Activated naive CD4-positive, alpha-beta T cell treated with Interleukin-2 at 50 U/mL for 16 hours (primary cell): Measurements from ENCODE around the gene PISD.

Source experiments
- DNase-seq: peaks from one replicate; pipeline ENCODE4 v3.0.0-alpha.2; 2020

The PISD gene

DNA sequence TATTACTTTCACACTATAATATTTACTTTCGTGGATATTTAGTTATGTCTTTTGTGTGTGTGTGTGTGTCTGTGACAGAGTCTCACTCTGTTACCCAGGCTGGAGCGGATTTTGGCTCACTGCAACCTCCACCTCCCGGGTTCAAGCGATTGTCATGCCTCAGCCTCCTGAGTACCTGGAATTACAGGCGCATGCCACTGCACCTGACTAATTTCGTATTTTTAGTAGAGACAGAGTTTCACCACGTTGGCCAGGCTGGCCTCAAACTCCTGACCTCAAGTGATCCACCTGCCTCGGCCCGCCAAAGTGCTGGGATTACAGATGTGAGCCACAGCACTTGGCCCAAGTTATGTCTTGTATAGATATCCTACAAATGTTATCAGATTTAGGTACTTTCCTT is 9.9 kb downstream of the PISD start:
- DNase-seq: no peak

GRCh38 chr22:31651664-31652063 is 10.4 kb downstream of the PISD start:
- no peak for DNase-seq

DNA sequence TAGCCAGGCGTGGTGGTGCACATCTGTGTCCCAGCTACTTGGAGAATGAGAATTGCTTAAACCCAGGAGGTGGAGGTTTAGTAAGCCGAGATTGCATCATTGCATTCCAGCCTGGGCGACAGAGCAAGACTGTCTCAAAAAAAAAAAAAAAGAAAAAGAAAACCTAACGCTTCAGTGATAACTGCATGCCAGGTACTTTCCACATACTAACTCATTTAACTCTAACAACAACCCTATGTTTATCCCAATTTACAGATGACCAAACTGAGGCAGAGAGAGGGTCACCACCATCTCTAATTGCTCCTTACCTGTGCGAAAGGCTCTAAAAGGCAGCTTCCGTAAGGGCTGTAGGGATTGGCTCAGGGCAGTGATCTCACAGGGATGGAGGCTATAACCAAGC is 11.6 kb downstream of the PISD start:
- DNase-seq: no peak

- no peak for DNase-seq
These were observed 14.3 kb downstream of the PISD start for GRCh38 chr22:31647523-31648320.

DNA sequence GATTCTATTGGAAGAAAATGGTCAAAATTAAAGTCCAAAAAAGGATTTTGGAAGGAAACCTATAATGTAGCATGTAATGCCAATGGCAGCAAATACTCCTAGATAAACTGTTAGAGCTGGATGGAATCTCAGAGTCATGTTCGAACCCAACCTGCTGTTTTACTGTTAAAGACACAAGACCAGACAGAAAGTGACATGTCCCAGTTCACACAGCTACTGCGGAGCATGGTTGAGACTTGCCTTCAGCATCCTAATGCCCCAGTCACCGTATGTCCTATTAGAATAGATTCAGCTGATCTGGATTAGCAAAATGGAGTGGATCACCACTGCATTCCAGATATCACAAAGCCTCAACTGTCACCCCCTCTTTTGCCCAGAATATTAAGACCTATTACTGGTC is 14.9 kb downstream of the PISD start:
- no peak for DNase-seq

- DNase-seq: peak; percentile 60
These were observed 15.6 kb downstream of the PISD start for GRCh38 chr22:31646186-31647019.

DNA sequence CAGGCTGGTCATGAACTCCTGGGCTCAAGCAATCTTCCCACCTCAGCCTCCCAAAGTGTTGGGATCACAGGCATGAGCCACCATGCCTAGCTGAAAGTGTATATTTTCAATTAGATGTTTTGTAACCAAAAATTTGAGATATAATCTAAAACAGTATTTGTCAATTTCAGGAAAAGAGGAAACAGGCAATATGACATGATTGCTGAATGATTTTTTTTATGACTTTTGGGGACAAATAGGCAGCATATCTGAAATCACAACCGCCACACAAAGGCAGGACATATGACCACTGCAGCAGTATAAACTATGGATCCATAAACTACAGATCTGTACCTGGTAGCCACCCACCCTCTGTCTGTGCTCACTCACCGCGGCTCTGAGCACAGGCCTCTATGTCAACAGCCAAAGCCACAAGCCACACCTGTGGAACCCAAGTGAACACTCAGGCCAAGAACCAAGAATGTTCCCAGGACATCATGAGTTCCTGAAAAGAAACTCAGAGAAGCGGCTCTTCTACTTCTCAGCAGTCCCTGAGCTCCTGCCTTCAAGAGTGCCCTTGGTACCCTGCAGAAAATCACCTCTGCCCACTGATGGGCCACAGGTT is 22.5 kb downstream of the PISD start:
- DNase-seq: no peak

- no peak for DNase-seq
These were observed 24.0 kb downstream of the PISD start for GRCh38 chr22:31637891-31638618.

DNA sequence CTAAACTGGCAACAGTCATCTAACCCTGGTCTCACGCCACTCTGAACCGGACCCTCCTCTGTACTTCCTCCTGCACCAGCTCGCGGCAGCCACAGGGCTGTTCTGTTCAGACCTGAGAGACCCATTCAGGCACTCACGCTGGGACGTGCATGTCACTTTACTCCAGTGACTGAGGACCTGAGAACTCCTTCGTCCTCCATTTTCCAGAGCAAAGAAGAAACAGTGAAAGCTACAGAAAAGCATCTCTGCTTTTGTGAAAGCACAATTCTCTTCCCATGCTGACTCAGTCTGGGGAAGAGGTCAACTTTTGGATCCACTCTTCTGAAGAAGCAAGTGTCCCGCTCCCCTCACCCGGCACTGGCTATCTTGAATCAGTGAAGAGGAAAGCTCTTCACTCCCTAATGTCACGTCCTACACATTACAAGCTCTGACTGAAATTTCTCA is 24.5 kb downstream of the PISD start:
- no peak for DNase-seq

- no peak for DNase-seq
These were observed 26.2 kb downstream of the PISD start for GRCh38 chr22:31635638-31636306.

DNA sequence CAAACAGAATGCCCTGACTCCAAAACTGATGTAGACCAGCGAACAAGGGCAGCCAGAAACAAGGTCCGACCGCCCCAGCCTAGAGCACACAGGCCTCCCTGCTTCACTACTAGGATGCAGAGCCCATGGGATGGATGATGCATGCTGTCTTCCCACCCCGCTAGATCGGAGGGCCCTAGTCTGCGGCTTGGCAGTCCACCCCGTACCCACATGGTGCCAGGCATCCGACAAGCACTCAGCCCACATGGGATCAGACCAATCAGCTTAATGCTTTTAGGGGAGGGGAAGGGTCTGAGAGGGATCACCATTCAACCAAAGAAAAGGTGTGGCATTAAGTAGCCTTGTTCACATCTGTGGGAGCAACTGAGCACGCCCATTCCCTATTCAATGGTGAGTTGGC is 30.6 kb downstream of the PISD start:
- no peak for DNase-seq

DNA sequence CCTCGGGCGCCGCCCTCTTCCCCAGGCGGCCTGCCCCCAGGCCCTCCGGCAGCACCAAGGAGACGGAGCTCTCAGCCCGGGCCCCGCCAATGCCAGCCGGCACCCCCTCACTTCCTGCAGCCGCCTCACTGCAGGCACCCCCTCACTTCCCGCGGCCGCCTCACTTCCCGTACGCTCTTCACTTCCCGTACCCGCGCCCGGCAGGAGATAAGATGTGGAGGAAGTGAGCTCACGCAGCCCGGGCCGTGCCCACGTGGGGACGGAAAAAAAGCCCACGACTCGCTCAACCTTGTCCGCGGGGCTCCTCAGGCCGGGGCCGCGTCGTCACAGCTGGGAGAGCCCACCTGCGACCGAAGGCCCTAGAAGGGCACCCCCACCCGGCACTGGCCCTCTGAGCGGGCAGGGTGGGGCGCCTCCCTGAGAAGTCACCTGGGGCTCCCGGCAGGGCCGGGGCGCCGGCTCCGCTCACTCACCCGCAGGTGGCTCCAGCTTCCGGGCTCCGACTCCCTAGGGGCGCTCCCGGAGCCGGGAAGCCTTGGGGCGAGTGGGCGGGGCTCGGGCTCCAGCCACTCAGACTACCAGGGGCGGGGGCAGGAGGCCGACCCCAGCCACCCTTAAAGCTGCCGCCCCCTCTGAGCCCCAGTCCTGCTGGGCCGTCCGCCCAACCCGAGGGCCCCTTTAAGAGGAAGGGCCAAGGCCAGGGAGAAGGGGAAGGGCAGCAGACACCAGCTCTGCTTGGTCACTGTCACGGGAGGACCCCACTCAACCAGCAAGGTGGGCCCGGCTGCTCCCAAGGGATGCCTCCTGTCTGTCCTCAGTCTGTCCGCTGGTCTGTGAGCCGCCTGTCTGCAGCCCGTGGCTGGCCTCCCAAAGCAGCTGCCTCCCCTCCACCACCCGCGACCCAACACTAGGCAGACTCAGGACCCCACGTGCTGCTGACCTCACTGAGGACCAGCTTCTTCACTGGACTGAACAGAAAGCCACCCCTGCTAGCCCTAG is 31.4 kb downstream of the PISD start:
- DNase-seq: peak; percentile 87

DNA sequence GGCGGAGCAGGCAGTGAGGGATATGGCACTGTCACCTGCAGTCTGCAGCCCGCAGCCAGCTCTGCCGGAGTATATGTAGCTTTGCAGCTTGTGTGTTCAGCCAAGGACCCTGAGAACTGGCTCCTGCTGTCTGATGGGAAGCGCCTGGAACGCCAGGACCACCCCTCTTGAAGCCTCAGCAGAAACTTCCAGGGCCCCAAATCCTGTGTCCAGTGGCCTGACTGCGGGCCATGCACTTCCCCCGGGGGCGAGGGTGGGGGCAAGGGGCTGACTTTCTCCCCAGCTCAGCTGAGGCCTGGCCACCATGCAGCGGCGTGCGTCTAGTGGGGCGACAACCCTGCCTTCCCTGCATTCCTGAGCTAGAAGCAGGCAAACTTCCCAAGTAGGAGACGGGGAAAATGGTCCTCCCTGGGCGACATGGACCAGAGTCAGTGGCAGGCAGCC is 32.3 kb downstream of the PISD start:
- no peak for DNase-seq

- DNase-seq: no peak
These were observed 32.9 kb downstream of the PISD start for GRCh38 chr22:31628969-31629708.

DNA sequence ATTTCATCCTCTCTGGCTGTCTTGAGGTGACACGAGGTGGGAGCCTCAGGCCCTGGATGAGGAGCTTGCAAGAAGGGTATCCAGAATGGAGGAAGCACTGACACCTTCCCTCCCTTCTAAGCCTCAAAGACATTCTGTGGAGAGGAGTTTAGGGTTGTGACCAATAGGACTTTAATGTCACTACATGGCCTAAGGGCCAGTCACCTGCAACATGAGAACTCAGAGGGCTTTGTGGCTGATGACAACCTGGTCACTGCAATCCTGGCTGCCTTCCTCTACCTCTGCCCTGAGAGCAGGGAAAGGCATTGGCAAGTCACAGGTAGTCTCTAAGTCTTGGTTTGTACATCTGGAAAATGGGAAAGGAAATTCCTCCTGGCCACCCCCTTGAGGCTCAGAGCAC is 33.7 kb downstream of the PISD start:
- DNase-seq: no peak

GRCh38 chr22:31627223-31627731 is 34.7 kb downstream of the PISD start:
- DNase-seq: no peak

DNA sequence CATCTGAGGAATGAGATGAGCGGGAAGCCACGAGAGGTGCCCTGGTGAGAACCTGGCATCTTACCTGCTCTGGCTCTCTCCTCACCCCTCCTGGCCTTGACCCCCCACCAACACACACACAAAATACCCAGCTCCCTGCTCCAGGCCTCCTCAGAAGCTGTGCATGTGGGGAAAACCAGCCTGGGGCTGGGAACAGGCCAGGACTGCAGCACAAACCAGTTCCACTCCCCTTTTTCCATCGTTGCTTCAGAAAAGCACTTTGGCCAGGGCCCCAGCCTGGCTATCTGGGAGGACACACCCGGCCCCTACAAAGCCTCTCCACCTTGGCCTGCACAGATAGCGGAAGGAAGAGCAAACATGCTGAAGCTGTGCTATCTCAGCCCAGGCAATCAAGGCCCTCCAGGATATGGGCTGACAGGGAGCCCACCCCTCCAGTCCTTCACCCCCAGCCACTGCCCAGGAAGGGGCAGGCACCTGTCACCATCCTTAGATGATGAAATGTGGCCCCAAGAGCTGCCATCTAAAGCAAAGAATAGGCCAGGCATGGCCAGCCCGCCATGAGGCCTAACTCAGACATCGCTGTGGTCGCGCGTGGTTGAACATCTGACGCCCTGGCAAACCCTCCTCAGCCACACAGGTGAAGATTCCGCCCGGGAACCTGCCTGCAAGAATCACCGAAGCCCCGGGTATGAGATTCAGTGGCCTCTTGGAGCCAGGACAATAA is 35.4 kb downstream of the PISD start:
- no peak for DNase-seq

GRCh38 chr22:31625661-31626426 is 36.2 kb downstream of the PISD start:
- DNase-seq: no peak

DNA sequence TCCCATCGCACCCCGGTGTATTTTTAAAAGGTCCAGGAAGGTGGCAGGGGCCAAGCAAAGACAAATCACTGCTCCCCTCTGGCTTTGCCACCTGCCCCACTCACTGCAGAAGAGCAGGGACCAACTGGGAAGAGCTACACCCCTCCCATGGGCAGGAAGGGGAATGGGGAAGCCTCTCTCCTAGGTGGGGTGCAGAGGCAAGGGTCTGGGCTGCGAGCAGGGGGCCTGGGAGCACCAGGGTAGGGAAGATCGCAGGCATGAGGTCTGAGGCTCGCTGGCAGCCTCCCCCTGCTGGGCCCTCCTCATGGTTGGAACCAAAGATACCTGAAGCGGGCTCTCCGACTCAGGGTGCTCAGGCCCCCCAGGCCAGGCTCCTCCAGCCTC is 36.8 kb downstream of the PISD start:
- DNase-seq: no peak
